NCI-H2171 treated with DMSO at 0.1 percent for 48 hours (cell line): ENCODE measurements around the gene FABP7.
A peak's percentile ranks its signal among the peaks of the same experiment; 100 is the strongest.

Experiments
- DNase-seq: peaks from one replicate; lab custom pipeline; 2025; lab: John Stamatoyannopoulos, UW

FABP7 gene

DNA sequence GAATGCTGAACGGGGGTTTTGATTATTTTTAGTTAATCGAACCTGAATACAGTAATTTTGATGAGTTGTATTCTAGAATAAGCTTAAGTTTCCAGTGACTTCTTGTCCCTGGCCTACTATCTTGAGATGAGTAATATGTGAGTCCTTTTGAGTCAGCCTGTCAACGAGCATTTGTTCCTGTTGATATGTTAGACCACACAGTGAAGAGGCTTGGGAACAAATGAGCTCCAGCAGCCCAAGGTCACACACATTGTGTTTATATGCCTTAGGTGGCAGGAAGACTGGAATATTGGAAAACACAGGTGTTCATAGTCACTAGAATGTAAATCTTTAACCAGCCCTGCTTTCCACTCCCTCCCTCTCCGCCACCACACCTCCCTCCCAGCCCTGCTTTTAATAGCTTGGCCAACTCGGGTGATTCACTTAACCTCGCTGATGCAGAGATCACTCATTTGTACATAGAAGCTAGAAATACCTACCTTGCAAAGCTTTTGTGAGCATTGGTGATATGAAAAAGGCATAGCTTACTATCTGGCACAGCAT lies 18.7 kb downstream of the FABP7 start:
- no peak for DNase-seq

DNA sequence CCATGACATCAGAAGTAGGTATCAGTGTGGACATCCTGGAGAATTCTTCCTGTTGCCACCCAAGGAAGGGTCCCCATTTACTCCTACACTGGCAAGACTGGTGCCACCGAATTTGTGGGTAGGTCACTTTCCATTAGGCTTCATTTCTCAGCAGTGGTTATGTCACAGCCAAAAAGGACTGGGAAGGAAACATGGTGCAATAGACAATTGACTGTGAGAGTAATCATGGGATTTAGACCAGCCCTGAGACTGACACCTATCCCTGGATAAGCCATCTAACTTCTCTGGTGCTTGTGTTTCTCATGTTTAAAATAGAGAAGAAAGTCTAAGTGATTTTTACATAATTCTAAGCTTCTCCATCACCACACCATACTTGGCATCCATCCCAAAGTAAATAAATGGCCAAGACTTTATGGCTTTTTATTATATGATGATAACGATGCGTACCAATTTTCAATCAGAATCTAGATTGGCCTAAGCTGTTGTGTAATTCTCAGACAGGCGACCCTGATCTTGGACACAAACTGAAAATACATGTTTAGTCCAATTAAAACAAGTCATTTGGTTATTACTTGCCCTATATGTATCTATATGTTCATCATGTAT lies 19.7 kb downstream of the FABP7 start:
- no peak for DNase-seq

DNA sequence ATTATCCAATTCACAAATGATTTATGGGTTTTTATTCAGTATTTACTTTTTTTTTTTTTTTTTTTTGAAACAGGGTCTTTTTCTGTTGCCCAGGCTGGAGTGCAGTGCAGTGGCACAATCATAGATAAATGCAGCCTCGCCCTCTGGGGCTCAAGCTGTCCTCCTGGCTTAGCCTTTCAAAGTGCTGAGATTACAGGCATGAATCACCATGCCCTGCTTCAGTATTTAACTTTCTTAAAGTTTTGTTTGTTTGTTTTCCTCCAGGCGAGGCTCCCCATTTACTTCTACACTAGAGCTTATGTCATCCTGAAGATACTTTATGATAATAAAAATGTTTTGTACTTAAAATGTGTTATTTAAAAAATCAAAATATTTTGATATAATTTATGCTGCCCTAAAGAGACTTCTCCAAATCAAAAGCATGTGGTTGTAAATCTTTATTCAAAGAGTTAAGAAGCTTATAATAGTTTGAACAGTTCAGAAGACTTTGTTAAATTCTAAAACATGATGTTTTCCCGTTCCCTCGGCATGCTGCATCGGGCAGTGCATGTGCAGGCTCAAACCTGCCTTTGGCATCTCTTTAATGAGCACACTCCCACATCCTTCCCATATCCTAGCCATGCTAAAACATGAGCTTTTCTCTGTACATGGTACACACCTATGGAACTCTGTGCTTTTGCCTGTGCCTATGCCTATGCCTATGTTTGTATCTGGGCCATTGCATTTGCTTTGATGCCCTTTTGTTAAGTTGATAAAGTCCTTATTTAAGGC lies 20.6 kb downstream of the FABP7 start:
- DNase-seq: no peak

DNA sequence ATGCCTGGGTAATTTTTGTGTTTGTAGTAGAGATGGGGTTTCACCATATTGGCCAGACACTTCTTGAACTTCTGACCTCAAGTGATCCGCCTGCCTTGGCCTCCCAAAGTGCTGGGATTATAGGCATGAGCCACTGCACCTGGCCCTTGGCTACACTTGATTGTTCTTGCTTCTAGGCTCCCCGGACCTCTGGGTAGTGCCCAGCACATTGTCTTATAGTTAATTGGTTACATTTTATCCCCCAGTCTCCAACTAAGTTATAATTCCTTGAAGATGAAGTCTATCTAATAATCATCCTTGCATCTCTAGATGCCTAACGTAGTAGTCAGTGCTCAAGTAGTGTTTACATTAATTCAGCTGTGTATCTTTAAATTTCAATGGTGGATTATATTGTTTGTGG lies 21.4 kb downstream of the FABP7 start:
- no peak for DNase-seq

DNA sequence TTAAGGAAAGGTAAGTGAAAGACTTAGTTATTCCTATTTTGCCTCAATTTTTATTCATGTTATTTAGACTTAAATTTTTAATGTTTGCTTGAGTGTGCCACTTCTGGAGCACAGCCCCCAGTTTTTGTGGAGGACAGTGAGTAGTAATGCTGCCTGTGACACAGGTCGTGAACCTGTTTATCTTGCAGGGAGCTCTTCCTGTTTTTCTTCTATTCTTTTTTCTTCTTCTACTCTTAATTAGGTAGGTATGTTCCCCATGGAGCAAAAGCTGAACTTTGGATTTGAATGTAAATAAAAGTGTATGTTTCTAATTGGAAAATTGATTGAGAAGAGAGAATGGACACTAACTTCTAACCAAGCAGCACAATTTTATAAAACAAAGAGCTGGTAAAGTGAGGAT lies 21.9 kb downstream of the FABP7 start:
- no peak for DNase-seq

DNA sequence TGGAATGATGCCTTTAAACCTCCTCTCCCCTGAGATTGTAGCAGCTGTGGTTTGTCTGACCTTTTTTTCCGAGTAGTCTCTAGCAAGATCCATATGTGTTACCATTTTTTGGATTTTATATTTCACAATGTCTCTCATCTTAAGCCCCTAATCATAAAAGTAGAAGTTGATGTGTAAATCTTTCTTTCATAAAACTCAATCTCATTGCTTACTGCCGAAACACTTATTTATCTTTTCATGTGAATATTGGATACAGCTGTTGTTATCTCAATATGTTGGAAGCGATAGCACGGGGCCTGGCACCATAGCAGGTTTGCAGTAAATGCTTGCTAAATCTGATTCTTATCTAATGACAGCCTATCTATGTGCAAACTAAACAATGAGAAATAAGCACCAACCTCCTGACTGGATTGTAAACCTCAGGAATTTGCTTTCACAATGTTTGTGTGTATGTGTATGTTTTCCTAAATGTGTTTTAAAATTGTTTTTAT lies 23.7 kb downstream of the FABP7 start:
- no peak for DNase-seq

DNA sequence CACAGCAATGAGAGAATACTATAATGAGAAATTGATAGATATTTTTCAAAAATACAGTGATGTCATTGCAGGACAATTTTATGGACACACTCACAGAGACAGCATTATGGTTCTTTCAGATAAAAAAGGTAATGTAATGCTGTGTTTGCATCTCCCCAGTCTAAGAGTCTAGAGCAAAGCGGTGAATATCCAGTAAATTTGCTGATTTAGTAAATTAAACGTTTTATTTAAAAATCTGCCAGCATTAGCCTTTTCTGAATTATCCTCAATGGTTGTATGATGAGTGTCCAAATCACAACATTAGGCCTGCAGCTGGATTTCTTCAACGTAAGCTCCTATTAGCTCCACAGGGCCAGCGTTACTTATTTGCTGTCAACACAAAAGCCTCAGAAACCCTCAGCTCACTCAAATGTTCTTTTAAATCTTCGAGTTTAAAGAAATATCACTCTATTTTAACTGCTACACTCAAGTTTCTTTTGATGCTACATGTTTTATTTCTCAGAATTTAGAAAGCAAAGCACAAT lies 25.5 kb downstream of the FABP7 start:
- no peak for DNase-seq

DNA sequence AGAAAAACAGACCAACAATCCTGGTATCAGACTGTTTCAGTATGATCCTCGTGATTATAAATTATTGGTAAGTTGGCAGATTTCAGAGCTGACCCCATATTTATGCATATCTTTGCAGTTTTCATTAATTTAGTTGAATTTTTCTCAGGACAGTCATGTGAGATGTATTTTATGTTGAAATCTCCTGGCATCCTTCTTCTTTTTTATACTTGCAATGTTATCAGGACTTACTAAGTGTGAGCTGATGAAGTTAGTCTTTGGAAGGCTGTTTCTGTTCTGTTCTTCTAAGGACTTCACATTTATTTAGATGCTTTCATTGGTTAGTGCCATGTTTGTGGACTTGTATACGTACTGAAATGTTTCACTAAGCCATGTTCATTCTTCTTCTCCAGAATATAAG lies 26.8 kb downstream of the FABP7 start:
- no peak for DNase-seq

DNA sequence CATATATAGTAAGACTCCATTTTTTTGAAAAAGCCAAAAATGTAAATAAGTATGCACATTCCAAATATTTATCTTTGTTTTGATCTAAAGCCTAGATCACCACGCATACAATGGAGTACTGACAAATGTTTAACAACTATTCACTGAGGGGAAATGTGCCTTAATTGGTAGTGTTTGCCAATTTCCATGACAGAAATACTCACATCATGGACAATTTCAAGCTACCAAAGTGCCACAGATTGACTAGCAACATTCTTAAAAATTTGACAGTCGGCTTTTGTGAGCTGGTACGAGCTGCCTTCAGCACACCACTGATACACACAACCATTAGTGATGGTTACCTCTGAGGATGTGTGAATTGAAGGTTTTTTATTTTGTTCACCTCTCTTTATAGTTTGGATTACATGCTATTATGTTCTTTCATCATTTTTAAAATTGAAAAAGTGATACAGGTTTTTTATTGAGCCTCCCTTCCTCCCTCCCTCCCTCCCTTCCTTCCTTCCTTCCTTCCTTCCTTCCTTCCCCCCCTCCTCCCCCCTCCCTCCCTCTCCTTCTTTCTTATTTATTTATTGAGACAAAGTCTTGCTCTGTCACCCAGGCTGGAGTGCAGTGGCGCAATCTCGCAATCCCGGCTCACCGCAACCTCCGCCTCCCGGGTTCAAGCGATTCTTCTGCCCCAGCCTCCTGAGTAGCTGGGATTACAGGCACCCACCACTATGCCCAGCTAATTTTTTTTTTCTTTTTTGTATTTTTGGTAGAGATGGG lies 28.8 kb downstream of the FABP7 start:
- DNase-seq: no peak

DNA sequence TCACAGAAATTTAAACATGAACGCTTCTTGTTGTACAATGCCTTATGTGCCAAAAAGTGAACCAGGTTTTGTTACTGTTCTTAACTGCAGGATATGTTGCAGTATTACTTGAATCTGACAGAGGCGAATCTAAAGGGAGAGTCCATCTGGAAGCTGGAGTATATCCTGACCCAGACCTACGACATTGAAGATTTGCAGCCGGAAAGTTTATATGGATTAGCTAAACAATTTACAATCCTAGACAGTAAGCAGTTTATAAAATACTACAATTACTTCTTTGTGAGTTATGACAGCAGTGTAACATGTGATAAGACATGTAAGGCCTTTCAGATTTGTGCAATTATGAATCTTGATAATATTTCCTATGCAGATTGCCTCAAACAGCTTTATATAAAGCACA lies 29.5 kb downstream of the FABP7 start:
- DNase-seq: no peak

DNA sequence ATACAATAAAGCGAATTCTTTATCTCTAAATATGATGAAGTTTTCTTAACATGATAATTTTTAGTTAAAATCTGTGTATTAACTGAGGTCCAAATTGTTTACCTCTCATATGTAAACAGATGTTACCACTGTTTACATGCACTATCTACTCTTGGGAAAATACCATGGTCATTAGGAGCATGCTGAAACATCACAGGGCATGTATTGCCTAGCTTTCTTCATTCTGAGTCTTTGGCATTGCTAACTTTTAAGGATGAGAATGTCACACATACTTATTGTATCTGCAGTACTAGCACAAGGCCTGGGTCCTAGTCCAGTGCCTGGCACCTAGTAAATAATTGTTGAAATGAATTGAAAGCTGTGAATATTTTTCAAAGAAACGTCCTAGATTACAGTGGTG lies 30.2 kb downstream of the FABP7 start:
- no peak for DNase-seq

DNA sequence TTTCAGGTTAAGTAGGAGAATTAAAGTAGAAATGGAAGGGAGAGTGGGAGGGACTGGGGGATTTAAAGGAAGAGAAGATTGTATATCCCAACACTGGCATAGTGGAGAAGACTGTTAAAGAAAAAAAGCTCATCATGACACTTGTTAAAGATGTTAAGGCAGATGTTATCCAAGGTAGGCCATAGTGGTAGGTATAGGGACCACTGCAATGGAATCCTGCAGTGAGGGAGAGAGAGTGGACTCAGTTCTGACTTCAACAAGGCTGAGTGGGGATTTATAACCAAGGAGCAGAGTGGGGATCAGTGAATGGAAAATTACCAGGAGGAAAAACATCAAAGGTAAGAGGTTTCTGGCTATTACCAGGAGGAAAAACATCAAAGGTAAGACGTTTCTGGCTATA lies 30.7 kb downstream of the FABP7 start:
- no peak for DNase-seq

DNA sequence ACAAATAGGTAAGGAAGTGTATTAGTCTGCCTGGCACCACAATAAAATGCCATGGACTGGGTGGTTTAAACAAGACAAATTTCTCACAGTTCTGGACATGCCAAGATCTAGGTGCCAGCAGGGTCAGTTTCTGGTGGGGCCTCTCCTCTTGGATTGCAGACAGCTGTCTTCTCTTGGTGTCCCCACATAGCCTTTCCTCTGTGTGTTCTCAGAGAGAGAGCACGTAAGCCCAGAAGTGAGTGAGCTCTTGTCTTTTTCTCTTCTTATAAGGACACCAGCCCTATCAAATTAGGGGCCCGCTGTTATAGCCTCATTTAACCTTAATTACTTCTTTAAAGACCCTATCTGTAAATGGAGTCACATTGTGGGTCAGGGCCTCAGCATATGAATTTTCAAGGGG lies 37.8 kb downstream of the FABP7 start:
- DNase-seq: no peak

DNA sequence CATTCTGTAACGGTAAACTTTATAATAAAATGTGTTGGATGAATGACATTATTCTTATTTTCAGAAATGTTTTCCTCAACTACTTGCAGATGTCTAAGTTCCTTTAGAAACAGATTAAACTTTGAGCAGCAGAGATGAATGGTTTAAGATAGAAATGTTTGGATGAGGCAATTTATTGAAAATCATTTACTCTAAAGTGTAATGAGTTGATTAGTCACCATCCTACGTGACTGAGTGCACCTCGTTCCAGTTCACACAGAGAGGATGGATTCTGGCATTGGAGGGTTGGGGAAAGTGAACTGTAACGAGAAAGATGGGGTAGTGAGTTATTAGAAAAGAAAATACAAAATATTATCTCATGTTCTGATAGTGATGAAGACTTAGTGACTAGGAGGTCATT lies 38.2 kb downstream of the FABP7 start:
- DNase-seq: no peak

DNA sequence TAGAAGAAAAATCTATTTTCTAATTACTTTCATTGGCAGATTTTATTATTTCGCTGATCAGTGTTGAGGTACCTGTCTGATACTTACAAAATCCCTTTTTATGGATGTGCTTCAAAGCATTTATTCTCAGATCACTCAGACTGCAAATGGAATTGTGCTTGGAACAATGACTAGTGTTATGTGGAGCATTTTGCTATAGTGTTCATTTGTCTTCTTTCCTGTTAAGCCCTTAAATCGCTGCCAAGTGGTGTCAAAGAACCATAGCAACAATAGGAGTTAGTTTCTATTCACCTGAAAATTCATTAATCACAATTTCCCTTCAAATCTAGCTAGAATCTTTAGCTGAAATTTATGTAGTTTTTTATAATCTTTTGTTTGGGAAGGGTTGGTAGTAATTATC lies 39.4 kb downstream of the FABP7 start:
- no peak for DNase-seq

DNA sequence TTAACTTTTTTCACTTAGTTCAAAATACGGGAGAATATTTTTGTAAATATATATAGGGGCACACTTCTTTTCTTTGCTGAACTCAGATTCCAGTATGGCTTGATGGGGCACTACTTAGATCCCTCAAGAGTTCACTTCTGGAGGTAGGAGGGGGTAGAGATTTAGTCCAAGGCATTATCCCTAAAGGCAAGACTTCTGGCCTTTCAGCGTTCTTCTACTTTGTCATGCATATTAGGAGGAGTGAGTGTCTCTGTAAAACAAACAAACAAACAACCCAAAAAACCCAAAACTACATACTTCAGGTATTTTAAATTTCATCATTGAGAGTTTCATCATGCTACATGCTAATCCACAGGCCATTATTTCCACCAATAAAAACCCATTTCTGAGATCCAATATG lies 41.6 kb downstream of the FABP7 start:
- DNase-seq: no peak

DNA sequence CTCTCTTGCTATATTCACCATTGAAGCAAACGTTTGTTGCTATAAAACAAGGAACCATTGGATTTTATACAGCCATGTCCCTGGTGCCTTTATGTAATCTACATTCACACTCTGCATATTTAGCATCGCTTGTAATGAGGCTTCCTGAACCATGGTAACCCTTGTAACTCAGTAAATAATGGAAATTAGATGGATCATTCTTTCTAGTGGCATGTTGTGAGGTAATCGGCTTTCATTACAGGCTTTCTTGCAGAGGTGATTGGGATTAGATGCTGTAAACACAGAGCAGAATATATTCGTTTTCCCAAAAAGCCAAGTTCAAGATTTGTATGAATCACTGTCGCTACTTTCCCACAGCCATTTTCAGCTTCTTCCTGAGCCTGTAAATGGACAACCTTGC lies 45.6 kb downstream of the FABP7 start:
- DNase-seq: no peak

DNA sequence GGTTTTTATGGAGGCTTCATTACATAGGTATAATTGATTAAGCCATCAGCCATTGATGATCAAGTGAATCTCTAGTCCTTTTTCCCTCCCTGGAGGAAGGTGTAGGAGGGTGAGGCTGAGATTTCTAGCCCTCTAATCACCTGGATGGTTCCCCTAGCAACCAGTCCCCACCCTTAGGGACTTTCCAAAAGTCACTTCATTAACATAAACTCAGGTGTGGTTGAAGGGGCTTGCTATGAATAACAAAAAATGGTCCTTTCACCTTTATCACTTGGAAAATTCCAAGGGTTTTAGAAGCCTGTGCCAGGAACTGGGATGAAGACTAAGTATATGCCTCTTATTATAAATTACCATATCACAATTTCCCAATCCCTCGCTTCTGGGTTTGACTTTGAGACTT lies 49.9 kb downstream of the FABP7 start:
- DNase-seq: no peak

DNA sequence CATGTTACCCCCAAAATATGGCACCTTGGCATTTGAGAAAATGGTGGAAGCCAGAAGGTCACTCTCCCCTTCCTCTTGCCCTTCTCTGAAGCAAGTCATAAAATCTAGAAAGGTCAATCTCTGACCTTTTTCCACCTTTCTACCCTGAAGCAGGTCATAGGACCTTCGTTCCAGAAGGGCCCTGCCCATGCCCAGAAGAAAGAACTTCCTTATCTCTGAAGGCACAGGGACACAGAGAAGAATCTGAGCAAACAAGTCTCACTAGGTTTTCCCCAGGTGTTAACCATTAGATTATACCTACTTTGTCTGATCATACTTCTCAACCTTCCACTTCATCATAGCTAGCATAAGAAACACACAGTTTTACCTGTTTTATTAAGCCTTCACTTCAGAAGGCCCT lies 52.0 kb downstream of the FABP7 start:
- DNase-seq: no peak

DNA sequence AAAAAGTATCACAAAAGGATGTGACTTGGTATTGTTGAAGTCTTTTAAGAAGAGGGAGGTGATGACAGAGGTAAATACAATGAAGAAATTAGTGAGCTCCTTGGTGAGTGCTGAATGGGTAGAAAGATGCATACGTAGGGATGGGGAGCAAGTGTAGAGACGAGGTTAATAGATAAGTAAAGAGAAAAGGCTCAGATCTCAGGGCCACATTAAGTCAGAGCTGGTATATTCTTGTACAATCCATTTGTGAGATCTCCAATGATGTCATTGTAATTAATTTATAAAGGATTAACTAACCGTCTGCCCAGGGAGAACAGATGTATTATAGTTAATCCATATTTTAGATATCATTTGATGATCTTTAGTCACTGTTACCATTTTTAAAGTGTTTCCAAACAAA lies 52.9 kb downstream of the FABP7 start:
- no peak for DNase-seq

DNA sequence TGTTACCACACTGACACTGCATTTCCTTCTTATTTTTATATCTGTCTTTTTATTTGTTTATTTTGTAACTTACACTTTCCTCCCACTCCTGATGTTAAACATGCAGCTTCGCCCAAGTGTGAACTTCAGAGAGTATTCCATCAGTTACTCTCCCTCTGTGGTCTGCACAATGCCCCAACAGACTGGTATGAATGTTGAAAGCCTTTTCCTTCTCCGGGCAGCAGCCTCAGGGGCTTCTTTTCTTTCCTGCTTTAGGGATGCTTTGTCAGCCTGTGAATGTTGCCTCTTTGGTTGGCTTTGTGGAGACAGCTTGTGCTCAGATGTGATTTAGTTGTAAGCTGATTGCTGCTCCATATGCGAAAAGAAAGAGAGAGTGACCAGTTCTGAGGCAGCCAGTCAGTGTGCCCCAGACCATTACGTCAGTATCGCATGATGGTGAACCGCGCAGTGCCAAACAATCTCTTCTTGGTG lies 53.5 kb downstream of the FABP7 start:
- DNase-seq: peak; percentile 26
